K562 (cell line): ENCODE measurements around the gene MPC2. TPM values are rescaled to one million over a fixed set of nuclear protein-coding genes. Genes with fewer than 3 reads are reported as not detected.

ENCODE experiments used
- ATF2 ChIP-seq: sonication (generic); formaldehyde crosslinking; IDR thresholded peaks from 2 replicates; pipeline ENCODE4 v1.8.1; 2022; ENCODE audit warnings: missing genetic modification reagents
- ATF3 ChIP-seq, 2 experiments: fragments of 450-650 bp in 1 of 2; sonication (generic) in 1 of 2; formaldehyde crosslinking in 1 of 2; IDR thresholded peaks in 1 of 2; conservative IDR thresholded peaks in 1 of 2; 2 replicates each; pipeline versions ENCODE4 v1.6.1 to v1.8.1; 2016 to 2023; ENCODE audit warnings: mild to moderate bottlenecking in 2 of 2, moderate library complexity in 2 of 2, inconsistent platforms in 1 of 2, missing genetic modification reagents in 1 of 2
- C11orf30 ChIP-seq: fragments of 450-650 bp; IDR thresholded peaks from 2 replicates; pipeline ENCODE4 v1.6.1; 2016; ENCODE audit warnings: low read depth, mild to moderate bottlenecking
- E2F6 ChIP-seq, 2 experiments: IDR thresholded peaks; 2 replicates each; pipeline ENCODE4 v1.6.1; 2011; ENCODE audit warnings: borderline replicate concordance in 1 of 2, control low read depth in 1 of 2, low read depth in 1 of 2, low read length in 1 of 2, mild to moderate bottlenecking in 1 of 2, mixed read lengths in 1 of 2, moderate library complexity in 1 of 2; ENCODE audit not compliant: insufficient read depth in 1 of 2, insufficient read length in 1 of 2, poor library complexity in 1 of 2, severe bottlenecking in 1 of 2; ENCODE audit errors: extremely low read depth in 1 of 2
- FOXA1 ChIP-seq: fragments of 450-650 bp; IDR thresholded peaks from 2 replicates; pipeline ENCODE4 v1.6.1; 2016; ENCODE audit warnings: mild to moderate bottlenecking, borderline replicate concordance
- GABPB2 ChIP-seq: fragments of 250-450 bp; sonication (Bioruptor Pico); conservative IDR thresholded peaks from 2 replicates; pipeline ENCODE4 v1.5.1; 2021; ENCODE audit warnings: mild to moderate bottlenecking
- HDAC6 ChIP-seq: IDR thresholded peaks from 2 replicates; pipeline ENCODE4 v1.6.1; 2012; ENCODE audit warnings: low read depth, mild to moderate bottlenecking, control low read depth, inconsistent platforms, low read length, moderate library complexity
- KAT2B ChIP-seq: IDR thresholded peaks from one replicate; pipeline ENCODE4 v1.6.1; 2012; ENCODE audit warnings: low read depth, mild to moderate bottlenecking, control low read depth, inconsistent platforms, low read length, moderate library complexity
- KLF10 ChIP-seq: fragments of 250-450 bp; sonication (Bioruptor Pico); IDR thresholded peaks from 2 replicates; pipeline ENCODE4 v1.6.1; 2021; ENCODE audit warnings: matching md5 sums
- REST ChIP-seq, 2 experiments: fragments of 450-650 bp; formaldehyde crosslinking in 1 of 2; IDR thresholded peaks; 2 replicates each; pipeline versions ENCODE4 v1.4.0 to v1.6.1; 2014 to 2020; ENCODE audit warnings: mild to moderate bottlenecking in 2 of 2, borderline replicate concordance in 1 of 2, low read depth in 1 of 2
- SMARCB1 ChIP-seq: IDR thresholded peaks from 2 replicates; pipeline ENCODE4 v1.6.1; 2011; ENCODE audit warnings: improper control_type of control experiment, low read depth; ENCODE audit not compliant: insufficient read length
- TAL1 ChIP-seq: fragments of 450-650 bp; IDR thresholded peaks from 2 replicates; pipeline ENCODE4 v1.6.1; 2016; ENCODE audit warnings: mild to moderate bottlenecking
- XRCC3 ChIP-seq: fragments of 450-650 bp; IDR thresholded peaks from 2 replicates; pipeline ENCODE4 v1.6.1; 2017; ENCODE audit warnings: mild to moderate bottlenecking, moderate library complexity
- ZNF232 ChIP-seq: sonication (generic); formaldehyde crosslinking; IDR thresholded peaks from 2 replicates; pipeline ENCODE4 v1.8.0; 2022; ENCODE audit warnings: mild to moderate bottlenecking, missing genetic modification reagents
- polyA plus RNA-seq, 8 experiments: library from polyadenylated mRNA; depleted of rRNA in 4 of 8; stranded (reverse) in 5 of 8; unstranded in 3 of 8; fragments of >200 nt; fragmentation: Nextera tagmentation in 2 of 8; fragmentation: Illumina TruSeq in 1 of 8; extraction: Ambion mirVana in 2 of 8; extraction: Trizol in 1 of 8; gene quantifications; 2 replicates each; pipeline versions ENCODE4 v1.2.1 to v1.2.3, GENCODE V29; 2011 to 2014; ENCODE audit warnings: inconsistent platforms in 1 of 8, missing spikeins in 1 of 8
- total RNA-seq, 7 experiments: library from RNA; depleted of rRNA in 6 of 7; stranded (reverse); fragments of >200 nt in 6 of 7; fragmentation: Illumina TruSeq in 2 of 7; extraction: Trizol in 2 of 7; gene quantifications; 2 replicates each; pipeline versions ENCODE4 v1.2.1 to v1.2.3, GENCODE V29; 2011 to 2021; ENCODE audit warnings: low replicate concordance in 1 of 7

The MPC2 gene
- total and polyA plus RNA-seq, 9 of the 15 experiments (the other 6 are each of a cell fraction or from before 2014, with no cell fraction given) = 70.7 to 179 (median 144) TPM

- TF ChIP-seq REST (IDR thresholded peaks at IDR 0.05; ENCODE audit: borderline replicate concordance) (no peak), REST (CRISPR knock-in tag; IDR thresholded peaks at IDR 0.05; ENCODE audit: low read depth) (no peak), HDAC6 (no peak), ATF3 (IDR thresholded peaks at IDR 0.05) (0 out of 2 replicates have a peak, but pooled peaks have one; percentile 23), ATF3 (CRISPR knock-in tag; conservative IDR thresholded peaks at IDR 0.05) (no peak), XRCC3 (no peak), SMARCB1 (no peak), KAT2B (no peak), KLF10 (no peak), FOXA1 (no peak), GABPB2 (CRISPR knock-in tag) (no peak), C11orf30 (peak; percentile 93), TAL1 (no peak), E2F6 (IDR thresholded peaks at IDR 0.05; ENCODE audit: borderline replicate concordance in 1 of 2, extremely low read depth in 1 of 2, insufficient read depth in 1 of 2, insufficient read length in 1 of 2, low read depth in 1 of 2, low read length in 1 of 2, poor library complexity in 1 of 2, severe bottlenecking in 1 of 2) (no peak), ATF2 (CRISPR knock-in tag) (no peak), ZNF232 (CRISPR knock-in tag) (no peak)
These were observed 8.4 kb downstream of the MPC2 start (continued) for GRCh38 chr1:167928457-167928852.
